WTC11 (cell line): ENCODE data around the gene IQCK. TPM values are rescaled to one million over a fixed set of nuclear protein-coding genes. Genes with fewer than 3 reads are reported as not detected.
A peak's percentile ranks its signal among the peaks of the same experiment; 100 is the strongest.

Source experiments
- ATAC-seq: fragments of 200-7000 bp; cut with Tn5 transposase; 2 replicates; pipeline ENCODE4 v1.10.0; 2021; ENCODE audit warnings: mild to moderate bottlenecking, moderate library complexity
- CTCF ChIA-PET: fragments of 300-600 bp; sonication (Branson Sonifier 250); formaldehyde crosslinking; loops from one replicate; lab custom pipeline; 2021; ENCODE audit warnings: antibody characterized with exemption; lab: Charles Lee
- POLR2A ChIA-PET: fragments of 350-600 bp; sonication (Branson Sonifier 250); formaldehyde crosslinking; loops from one replicate; lab custom pipeline; 2021; ENCODE audit warnings: antibody characterized with exemption; lab: Charles Lee
- DNase-seq: peaks from one replicate; pipeline ENCODE4 v3.0.0; 2021; ENCODE audit warnings: low spot score
- H3K27ac Mint-ChIP-seq: 2 replicates; pipeline ENCODE4 v1.8.0; 2021; ENCODE audit warnings: mixed read lengths
- H3K27me3 Mint-ChIP-seq: 2 replicates; pipeline ENCODE4 v1.8.0; 2021; ENCODE audit warnings: low read depth, mild to moderate bottlenecking, moderate library complexity, mixed read lengths
- H3K36me3 Mint-ChIP-seq: 2 replicates; pipeline ENCODE4 v1.8.0; 2021; ENCODE audit warnings: mixed read lengths
- H3K4me1 Mint-ChIP-seq: 2 replicates; pipeline ENCODE4 v1.8.0; 2022; ENCODE audit warnings: mixed read lengths
- H3K4me3 Mint-ChIP-seq: 2 replicates; pipeline ENCODE4 v1.8.0; 2021; ENCODE audit warnings: mild to moderate bottlenecking, moderate library complexity, mixed read lengths
- H3K9me3 Mint-ChIP-seq: 2 replicates; pipeline ENCODE4 v1.8.0; 2021; ENCODE audit warnings: mixed read lengths
- CREM ChIP-seq: sonication (generic); formaldehyde crosslinking; IDR thresholded peaks from 2 replicates; pipeline ENCODE4 v1.8.1; 2022; ENCODE audit warnings: mild to moderate bottlenecking, missing genetic modification reagents, moderate library complexity
- EMX1 ChIP-seq: fragments of 250-450 bp; sonication (Bioruptor Pico); IDR thresholded peaks from 2 replicates; pipeline ENCODE4 v1.8.0; 2021; ENCODE audit warnings: mild to moderate bottlenecking
- FOXJ3 ChIP-seq: sonication (generic); formaldehyde crosslinking; IDR thresholded peaks from 2 replicates; pipeline ENCODE4 v1.9.0; 2021; ENCODE audit warnings: missing genetic modification reagents, mild to moderate bottlenecking, borderline replicate concordance
- FOXP1 ChIP-seq: sonication (generic); formaldehyde crosslinking; IDR thresholded peaks from 2 replicates; pipeline ENCODE4 v1.8.0; 2022; ENCODE audit warnings: missing genetic modification reagents, mild to moderate bottlenecking, moderate library complexity, borderline replicate concordance
- HMGA2 ChIP-seq: fragments of 250-450 bp; sonication (Bioruptor Pico); IDR thresholded peaks from 2 replicates; pipeline ENCODE4 v1.4.0; 2021; ENCODE audit warnings: mild to moderate bottlenecking, moderate library complexity
- MXD4 ChIP-seq: fragments of 250-450 bp; sonication (Bioruptor Pico); IDR thresholded peaks from 2 replicates; pipeline ENCODE4 v1.8.0; 2021; ENCODE audit warnings: mild to moderate bottlenecking, moderate library complexity, borderline replicate concordance
- NR2C2 ChIP-seq: sonication (generic); formaldehyde crosslinking; IDR thresholded peaks from 2 replicates; pipeline ENCODE4 v1.8.0; 2022; ENCODE audit warnings: mild to moderate bottlenecking, missing genetic modification reagents
- NR3C1 ChIP-seq: sonication (generic); formaldehyde crosslinking; conservative IDR thresholded peaks from 2 replicates; pipeline ENCODE4 v1.8.1; 2023; ENCODE audit warnings: low read depth, mild to moderate bottlenecking, missing genetic modification reagents
- OVOL2 ChIP-seq: fragments of 250-450 bp; sonication (Bioruptor Pico); IDR thresholded peaks from 2 replicates; pipeline ENCODE4 v1.9.0; 2021; ENCODE audit warnings: mild to moderate bottlenecking, borderline replicate concordance
- RELA ChIP-seq: sonication (generic); formaldehyde crosslinking; IDR thresholded peaks from 2 replicates; pipeline ENCODE4 v1.8.1; 2022; ENCODE audit warnings: missing genetic modification reagents, mild to moderate bottlenecking, borderline replicate concordance
- RORB ChIP-seq: fragments of 250-450 bp; sonication (Bioruptor Pico); IDR thresholded peaks from 2 replicates; pipeline ENCODE4 v1.9.0; 2021; ENCODE audit warnings: mild to moderate bottlenecking
- SMAD4 ChIP-seq: sonication (generic); formaldehyde crosslinking; IDR thresholded peaks from 2 replicates; pipeline ENCODE4 v1.8.0; 2022; ENCODE audit warnings: mild to moderate bottlenecking, missing genetic modification reagents
- total RNA-seq: library from RNA; stranded (reverse); gene quantifications from 3 replicates; pipeline ENCODE4 v1.2.3, GENCODE V29; 2021
- TF ChIP-seq, protein P1 (sequence below): sonication (generic); formaldehyde crosslinking; IDR thresholded peaks from 2 replicates; pipeline ENCODE4 v1.8.0; 2022; ENCODE audit warnings: mild to moderate bottlenecking, missing genetic modification reagents
- TF ChIP-seq, protein P2 (sequence below): sonication (generic); formaldehyde crosslinking; IDR thresholded peaks from 2 replicates; pipeline ENCODE4 v1.8.1; 2022; ENCODE audit warnings: mild to moderate bottlenecking, moderate library complexity, missing genetic modification reagents
- TF ChIP-seq, protein P3 (sequence below): sonication (generic); formaldehyde crosslinking; IDR thresholded peaks from 2 replicates; pipeline ENCODE4 v1.8.0; 2023; ENCODE audit warnings: missing genetic modification reagents, mild to moderate bottlenecking, borderline replicate concordance
- TF ChIP-seq, protein P4 (sequence below): sonication (generic); formaldehyde crosslinking; IDR thresholded peaks from 2 replicates; pipeline ENCODE4 v1.8.0; 2023; ENCODE audit warnings: missing genetic modification reagents
- TF ChIP-seq, protein P5 (sequence below): fragments of 250-450 bp; sonication (Bioruptor Pico); conservative IDR thresholded peaks from 2 replicates; pipeline ENCODE4 v1.9.0; 2021; ENCODE audit warnings: mild to moderate bottlenecking
- TF ChIP-seq, protein P6 (sequence below): fragments of 250-450 bp; sonication (Bioruptor Pico); IDR thresholded peaks from 2 replicates; pipeline ENCODE4 v1.9.0; 2021; ENCODE audit warnings: mild to moderate bottlenecking
- TF ChIP-seq, protein P7 (sequence below): sonication (generic); formaldehyde crosslinking; conservative IDR thresholded peaks from 2 replicates; pipeline ENCODE4 v1.8.1; 2022; ENCODE audit warnings: mild to moderate bottlenecking, missing genetic modification reagents
- TF ChIP-seq, protein P8 (sequence below): sonication (generic); formaldehyde crosslinking; IDR thresholded peaks from 2 replicates; pipeline ENCODE4 v1.8.1; 2023; ENCODE audit warnings: mild to moderate bottlenecking, moderate library complexity, missing genetic modification reagents

Gene IQCK
- total RNA-seq, 1 experiment from 2014 or later, result 5.8 TPM

DNA sequence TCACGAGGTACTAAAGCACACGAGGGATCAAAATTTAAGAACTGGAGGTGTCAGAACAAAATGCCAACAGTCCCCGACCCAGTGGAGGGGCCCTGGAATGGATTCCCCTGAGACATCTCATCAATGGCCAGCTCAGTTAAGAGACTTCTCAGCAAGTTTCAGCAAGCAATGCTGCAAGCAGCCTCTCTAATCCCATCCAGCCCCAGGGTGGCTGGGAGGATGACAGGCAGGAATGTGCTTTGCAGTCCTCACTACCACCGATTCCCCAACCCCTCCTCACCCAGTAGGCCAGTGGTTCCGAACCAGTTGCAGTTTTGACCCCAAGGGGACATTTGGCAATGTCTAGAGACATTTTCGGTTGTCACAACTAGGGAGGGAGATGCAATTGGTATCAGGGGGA lies 157.8 kb downstream of the IQCK start:
- H3K4me3 Mint-ChIP-seq, result no peak overlapping the region
- H3K4me1 Mint-ChIP-seq, result peaks cover 59% of the 10 kb centered on the region
- DNase-seq (no peak), ATAC-seq (no peak)
- no peaks in the 10 kb centered on the region for H3K27me3 Mint-ChIP-seq
- peaks cover 48% of the 10 kb centered on the region for H3K36me3 Mint-ChIP-seq
- ChIA-PET POLR2A (interaction anchor here (1.6 to 1.8 kb wide), 2 partner anchors 13 to 158 kb away, joined by 4 to 7 read pairs; partner anchors contain the start of genes IQCK and KNOP1), CTCF (interaction anchor here (0.6 to 1.7 kb wide), 3 partner anchors 15 to 829 kb away, joined by 3 to 8 read pairs (median 6); no protein-coding TSS in a partner anchor)
- H3K9me3 Mint-ChIP-seq, result no peaks in the 10 kb centered on the region
- TF ChIP-seq MXD4 (CRISPR knock-in tag) (no peak), RELA (CRISPR knock-in tag) (no peak), FOXJ3 (CRISPR knock-in tag) (no peak), HMGA2 (no peak), RORB (CRISPR knock-in tag) (no peak), SMAD4 (CRISPR knock-in tag) (no peak), OVOL2 (CRISPR knock-in tag) (no peak), EMX1 (CRISPR knock-in tag) (no peak)
- TF ChIP-seq, protein P1, sequence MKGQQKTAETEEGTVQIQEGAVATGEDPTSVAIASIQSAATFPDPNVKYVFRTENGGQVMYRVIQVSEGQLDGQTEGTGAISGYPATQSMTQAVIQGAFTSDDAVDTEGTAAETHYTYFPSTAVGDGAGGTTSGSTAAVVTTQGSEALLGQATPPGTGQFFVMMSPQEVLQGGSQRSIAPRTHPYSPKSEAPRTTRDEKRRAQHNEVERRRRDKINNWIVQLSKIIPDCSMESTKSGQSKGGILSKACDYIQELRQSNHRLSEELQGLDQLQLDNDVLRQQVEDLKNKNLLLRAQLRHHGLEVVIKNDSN (CRISPR knock-in tag), result no peak
- TF ChIP-seq, protein P2, sequence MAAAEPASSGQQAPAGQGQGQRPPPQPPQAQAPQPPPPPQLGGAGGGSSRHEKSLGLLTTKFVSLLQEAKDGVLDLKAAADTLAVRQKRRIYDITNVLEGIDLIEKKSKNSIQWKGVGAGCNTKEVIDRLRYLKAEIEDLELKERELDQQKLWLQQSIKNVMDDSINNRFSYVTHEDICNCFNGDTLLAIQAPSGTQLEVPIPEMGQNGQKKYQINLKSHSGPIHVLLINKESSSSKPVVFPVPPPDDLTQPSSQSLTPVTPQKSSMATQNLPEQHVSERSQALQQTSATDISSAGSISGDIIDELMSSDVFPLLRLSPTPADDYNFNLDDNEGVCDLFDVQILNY, result no peak
- TF ChIP-seq, protein P3, sequence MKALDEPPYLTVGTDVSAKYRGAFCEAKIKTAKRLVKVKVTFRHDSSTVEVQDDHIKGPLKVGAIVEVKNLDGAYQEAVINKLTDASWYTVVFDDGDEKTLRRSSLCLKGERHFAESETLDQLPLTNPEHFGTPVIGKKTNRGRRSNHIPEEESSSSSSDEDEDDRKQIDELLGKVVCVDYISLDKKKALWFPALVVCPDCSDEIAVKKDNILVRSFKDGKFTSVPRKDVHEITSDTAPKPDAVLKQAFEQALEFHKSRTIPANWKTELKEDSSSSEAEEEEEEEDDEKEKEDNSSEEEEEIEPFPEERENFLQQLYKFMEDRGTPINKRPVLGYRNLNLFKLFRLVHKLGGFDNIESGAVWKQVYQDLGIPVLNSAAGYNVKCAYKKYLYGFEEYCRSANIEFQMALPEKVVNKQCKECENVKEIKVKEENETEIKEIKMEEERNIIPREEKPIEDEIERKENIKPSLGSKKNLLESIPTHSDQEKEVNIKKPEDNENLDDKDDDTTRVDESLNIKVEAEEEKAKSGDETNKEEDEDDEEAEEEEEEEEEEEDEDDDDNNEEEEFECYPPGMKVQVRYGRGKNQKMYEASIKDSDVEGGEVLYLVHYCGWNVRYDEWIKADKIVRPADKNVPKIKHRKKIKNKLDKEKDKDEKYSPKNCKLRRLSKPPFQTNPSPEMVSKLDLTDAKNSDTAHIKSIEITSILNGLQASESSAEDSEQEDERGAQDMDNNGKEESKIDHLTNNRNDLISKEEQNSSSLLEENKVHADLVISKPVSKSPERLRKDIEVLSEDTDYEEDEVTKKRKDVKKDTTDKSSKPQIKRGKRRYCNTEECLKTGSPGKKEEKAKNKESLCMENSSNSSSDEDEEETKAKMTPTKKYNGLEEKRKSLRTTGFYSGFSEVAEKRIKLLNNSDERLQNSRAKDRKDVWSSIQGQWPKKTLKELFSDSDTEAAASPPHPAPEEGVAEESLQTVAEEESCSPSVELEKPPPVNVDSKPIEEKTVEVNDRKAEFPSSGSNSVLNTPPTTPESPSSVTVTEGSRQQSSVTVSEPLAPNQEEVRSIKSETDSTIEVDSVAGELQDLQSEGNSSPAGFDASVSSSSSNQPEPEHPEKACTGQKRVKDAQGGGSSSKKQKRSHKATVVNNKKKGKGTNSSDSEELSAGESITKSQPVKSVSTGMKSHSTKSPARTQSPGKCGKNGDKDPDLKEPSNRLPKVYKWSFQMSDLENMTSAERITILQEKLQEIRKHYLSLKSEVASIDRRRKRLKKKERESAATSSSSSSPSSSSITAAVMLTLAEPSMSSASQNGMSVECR (CRISPR knock-in tag), result no peak
- TF ChIP-seq, protein P4, sequence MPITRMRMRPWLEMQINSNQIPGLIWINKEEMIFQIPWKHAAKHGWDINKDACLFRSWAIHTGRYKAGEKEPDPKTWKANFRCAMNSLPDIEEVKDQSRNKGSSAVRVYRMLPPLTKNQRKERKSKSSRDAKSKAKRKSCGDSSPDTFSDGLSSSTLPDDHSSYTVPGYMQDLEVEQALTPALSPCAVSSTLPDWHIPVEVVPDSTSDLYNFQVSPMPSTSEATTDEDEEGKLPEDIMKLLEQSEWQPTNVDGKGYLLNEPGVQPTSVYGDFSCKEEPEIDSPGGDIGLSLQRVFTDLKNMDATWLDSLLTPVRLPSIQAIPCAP (CRISPR knock-in tag), result no peak
- TF ChIP-seq, protein P5, sequence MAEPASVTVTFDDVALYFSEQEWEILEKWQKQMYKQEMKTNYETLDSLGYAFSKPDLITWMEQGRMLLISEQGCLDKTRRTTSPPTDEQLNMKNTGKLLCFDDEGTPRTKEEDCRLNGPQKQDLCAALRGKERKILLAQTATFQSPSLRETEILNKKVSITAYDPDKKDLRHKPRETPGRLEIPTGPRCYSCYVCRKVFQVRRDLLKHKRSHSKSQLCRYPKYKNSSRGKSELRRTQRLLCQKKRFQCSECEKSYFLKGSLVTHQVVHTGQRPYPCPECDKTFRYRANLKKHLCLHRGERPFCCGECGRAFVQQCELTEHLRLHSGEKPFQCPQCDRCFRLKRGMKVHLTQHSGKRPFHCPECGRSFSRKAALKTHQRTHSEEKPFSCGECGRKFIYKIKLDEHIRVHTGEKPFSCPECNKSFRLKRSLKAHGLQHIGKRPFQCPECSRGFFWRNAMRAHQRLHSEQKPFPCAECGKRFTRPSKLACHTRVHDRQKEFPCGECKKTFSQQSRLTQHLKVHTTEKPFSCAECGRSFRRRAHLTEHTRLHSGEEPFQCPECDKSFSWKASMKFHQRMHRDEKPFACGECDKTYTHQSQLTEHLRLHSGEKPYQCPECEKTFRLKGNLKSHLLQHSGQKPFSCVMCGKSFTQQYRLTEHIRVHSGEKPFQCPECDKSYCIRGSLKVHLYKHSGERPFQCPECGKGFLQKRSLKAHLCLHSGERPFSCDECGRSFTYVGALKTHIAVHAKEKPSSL, result no peak
- peak overlapping the region; percentile 83 for H3K27ac Mint-ChIP-seq

DNA sequence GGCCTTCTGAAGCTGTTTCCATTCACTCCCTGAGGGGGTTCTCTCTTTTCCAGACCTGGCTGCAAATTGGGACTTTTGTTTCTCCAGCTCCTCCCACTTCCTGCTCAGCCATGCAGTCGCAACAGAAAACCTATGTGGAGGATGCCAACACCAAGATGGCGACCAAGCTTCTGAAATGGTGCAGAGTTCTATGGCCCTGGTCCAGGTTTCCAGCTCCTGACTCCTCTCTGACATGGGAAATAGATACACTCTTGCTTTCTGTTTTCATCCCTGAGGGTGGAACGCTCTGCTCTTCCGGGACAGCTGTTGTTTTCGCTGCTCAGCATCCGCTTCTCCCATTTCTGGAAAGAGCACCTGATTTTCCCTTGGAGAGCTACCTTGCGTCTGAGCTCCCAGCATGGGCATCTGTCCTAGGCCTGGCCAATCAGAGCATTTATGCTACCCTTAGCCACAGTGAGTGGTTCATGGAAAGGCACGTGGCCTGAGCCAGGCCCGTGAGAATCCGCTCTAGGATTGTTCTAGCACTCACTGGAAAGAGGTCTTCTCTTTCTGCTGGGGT lies 158.5 kb downstream of the IQCK start:
- 0 out of 2 replicates have a peak, but pooled peaks have one; percentile 6 for ATAC-seq
- H3K4me3 Mint-ChIP-seq, result no peak overlapping the region
- no peaks in the 10 kb centered on the region for H3K9me3 Mint-ChIP-seq
- peaks cover 66% of the 10 kb centered on the region for H3K4me1 Mint-ChIP-seq
- no peaks in the 10 kb centered on the region for H3K27me3 Mint-ChIP-seq
- CTCF ChIA-PET, result interaction anchor here (0.6 to 1.7 kb wide), 3 partner anchors 15 to 828 kb away, joined by 3 to 8 read pairs (median 6); no protein-coding TSS in a partner anchor
- peak overlapping the region; percentile 86 for H3K27ac Mint-ChIP-seq
- peaks cover 46% of the 10 kb centered on the region for H3K36me3 Mint-ChIP-seq
- POLR2A ChIA-PET, result interaction anchor here (0.6 to 1.8 kb wide), 3 partner anchors 14 to 258 kb away, joined by 3 to 7 read pairs (median 4); partner anchors contain the start of genes IQCK and KNOP1
- no peak for DNase-seq
- TF ChIP-seq NR3C1 (no peak), NR2C2 (CRISPR knock-in tag) (no peak), FOXP1 (CRISPR knock-in tag) (no peak), CREM (CRISPR knock-in tag) (no peak)
- TF ChIP-seq, protein P6, sequence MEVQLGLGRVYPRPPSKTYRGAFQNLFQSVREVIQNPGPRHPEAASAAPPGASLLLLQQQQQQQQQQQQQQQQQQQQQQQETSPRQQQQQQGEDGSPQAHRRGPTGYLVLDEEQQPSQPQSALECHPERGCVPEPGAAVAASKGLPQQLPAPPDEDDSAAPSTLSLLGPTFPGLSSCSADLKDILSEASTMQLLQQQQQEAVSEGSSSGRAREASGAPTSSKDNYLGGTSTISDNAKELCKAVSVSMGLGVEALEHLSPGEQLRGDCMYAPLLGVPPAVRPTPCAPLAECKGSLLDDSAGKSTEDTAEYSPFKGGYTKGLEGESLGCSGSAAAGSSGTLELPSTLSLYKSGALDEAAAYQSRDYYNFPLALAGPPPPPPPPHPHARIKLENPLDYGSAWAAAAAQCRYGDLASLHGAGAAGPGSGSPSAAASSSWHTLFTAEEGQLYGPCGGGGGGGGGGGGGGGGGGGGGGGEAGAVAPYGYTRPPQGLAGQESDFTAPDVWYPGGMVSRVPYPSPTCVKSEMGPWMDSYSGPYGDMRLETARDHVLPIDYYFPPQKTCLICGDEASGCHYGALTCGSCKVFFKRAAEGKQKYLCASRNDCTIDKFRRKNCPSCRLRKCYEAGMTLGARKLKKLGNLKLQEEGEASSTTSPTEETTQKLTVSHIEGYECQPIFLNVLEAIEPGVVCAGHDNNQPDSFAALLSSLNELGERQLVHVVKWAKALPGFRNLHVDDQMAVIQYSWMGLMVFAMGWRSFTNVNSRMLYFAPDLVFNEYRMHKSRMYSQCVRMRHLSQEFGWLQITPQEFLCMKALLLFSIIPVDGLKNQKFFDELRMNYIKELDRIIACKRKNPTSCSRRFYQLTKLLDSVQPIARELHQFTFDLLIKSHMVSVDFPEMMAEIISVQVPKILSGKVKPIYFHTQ, result no peak
- TF ChIP-seq, protein P7, sequence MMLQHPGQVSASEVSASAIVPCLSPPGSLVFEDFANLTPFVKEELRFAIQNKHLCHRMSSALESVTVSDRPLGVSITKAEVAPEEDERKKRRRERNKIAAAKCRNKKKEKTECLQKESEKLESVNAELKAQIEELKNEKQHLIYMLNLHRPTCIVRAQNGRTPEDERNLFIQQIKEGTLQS (CRISPR knock-in tag), result no peak
- TF ChIP-seq, protein P8, sequence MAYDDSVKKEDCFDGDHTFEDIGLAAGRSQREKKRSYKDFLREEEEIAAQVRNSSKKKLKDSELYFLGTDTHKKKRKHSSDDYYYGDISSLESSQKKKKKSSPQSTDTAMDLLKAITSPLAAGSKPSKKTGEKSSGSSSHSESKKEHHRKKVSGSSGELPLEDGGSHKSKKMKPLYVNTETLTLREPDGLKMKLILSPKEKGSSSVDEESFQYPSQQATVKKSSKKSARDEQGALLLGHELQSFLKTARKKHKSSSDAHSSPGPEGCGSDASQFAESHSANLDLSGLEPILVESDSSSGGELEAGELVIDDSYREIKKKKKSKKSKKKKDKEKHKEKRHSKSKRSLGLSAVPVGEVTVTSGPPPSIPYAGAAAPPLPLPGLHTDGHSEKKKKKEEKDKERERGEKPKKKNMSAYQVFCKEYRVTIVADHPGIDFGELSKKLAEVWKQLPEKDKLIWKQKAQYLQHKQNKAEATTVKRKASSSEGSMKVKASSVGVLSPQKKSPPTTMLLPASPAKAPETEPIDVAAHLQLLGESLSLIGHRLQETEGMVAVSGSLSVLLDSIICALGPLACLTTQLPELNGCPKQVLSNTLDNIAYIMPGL, result no peak
